Measurements from ENCODE around the gene SNX5. TPM values are rescaled to one million over a fixed set of nuclear protein-coding genes. Genes with fewer than 3 reads are reported as not detected.
A peak's percentile ranks its signal among the peaks of the same experiment; 100 is the strongest.

Gene SNX5
- total and polyA plus RNA-seq, 10 of the 15 experiments (the other 5 are each of a cell fraction or from before 2014, with no cell fraction given), result 92.9 to 316 (median 245) TPM

GRCh38 chr20:17969278-17969883 lies 787 bp upstream of the SNX5 start (continued):
- TF ChIP-seq CREB1 (IDR thresholded peaks at IDR 0.05; ENCODE audit: low read depth) (no peak), MLLT1 (IDR thresholded peaks at IDR 0.05) (peak; percentile 3; the same call in 1 of the 2 replicates), CEBPB (IDR thresholded peaks at IDR 0.05; ENCODE audit: borderline replicate concordance in 1 of 2, low read depth in 2 of 2, low read length in 2 of 2) (no peak)

GRCh38 chr20:17967521-17968365 lies 851 bp downstream of the SNX5 start:
- WGBS (ENCODE audit: insufficient coverage, insufficient replicate concordance, low lambda C conversion rate, missing lambda C conversion rate), result 1% methylated on average over 41 of the region's 41 CpGs
- in situ Hi-C loops (cut with MboI), result no loop called here
- TF ChIP-seq IRF3 (IDR thresholded peaks at IDR 0.05) (no peak), RB1 (IDR thresholded peaks at IDR 0.05; ENCODE audit: borderline replicate concordance) (no peak), ZSCAN29 (IDR thresholded peaks at IDR 0.05) (no peak), BACH1 (IDR thresholded peaks at IDR 0.05; ENCODE audit: borderline replicate concordance) (no peak), IRF4 (IDR thresholded peaks at IDR 0.05; ENCODE audit: low read depth, low read length) (no peak), KLF5 (IDR thresholded peaks at IDR 0.05; ENCODE audit: partially characterized antibody) (no peak), JUNB (IDR thresholded peaks at IDR 0.05) (no peak), ZNF592 (IDR thresholded peaks at IDR 0.05) (no peak), NRF1 (conservative IDR thresholded peaks at IDR 0.05; ENCODE audit: low read depth, low read length) (no peak), CHD1 (IDR thresholded peaks at IDR 0.05; ENCODE audit: low read depth, low read length) (0 out of 2 replicates have a peak, but pooled peaks have one; percentile 54)

More at GRCh38 chr20:17967521-17968365, 851 bp downstream of the SNX5 start:
- H4K20me1 ChIP-seq (ENCODE audit: control insufficient read depth, insufficient read depth), result 0 out of 2 replicates have a peak, but pooled peaks cover 3% of the 10 kb centered on the region
- ChIA-PET POLR2A (interaction anchor here (0.5 to 5.5 kb wide), 5 partner anchors 11 to 96 kb away, joined by 3 to 74 read pairs (median 5); no protein-coding TSS in a partner anchor), CTCF (interaction anchor here (1.1 to 7.4 kb wide), 6 partner anchors 13 to 36 kb away, joined by 3 to 88 read pairs (median 7); no protein-coding TSS in a partner anchor), SMC1A (ENCODE audit: uncharacterized antibody, unreplicated experiment) (interaction anchor here (0.7 to 5.5 kb wide), 10 partner anchors 8 to 285 kb away, joined by 3 to 41 read pairs (median 6); partner anchors contain the start of gene RRBP1), RAD21 (ENCODE audit: unreplicated experiment) (interaction anchor here (0.9 to 5.3 kb wide), 8 partner anchors 9 to 285 kb away, joined by 3 to 31 read pairs (median 8); partner anchors contain the start of gene RRBP1)
- H3K36me3 ChIP-seq (ENCODE audit: control insufficient read depth in 2 of 2, insufficient read depth in 2 of 2, low read length in 1 of 2), result peaks cover 0 to 6% of the 10 kb centered on the region in 2 experiments; a peak in 1 of 4 replicates
- peak overlapping the region; percentile 99 for H3K9ac ChIP-seq (ENCODE audit: control insufficient read depth, insufficient read depth, low read length)
- H3K4me2 ChIP-seq (ENCODE audit: control insufficient read depth, insufficient read depth), result peak overlapping the region; percentile 46
- no peak for FAIRE-seq
- intact Hi-C loops (cut with micrococcal nuclease; ENCODE audit: unreplicated experiment), result loop anchor here (2.0 kb wide), 2 partner anchors 25 to 285 kb away; partner anchors contain the start of gene RRBP1
- H3K4me3 ChIP-seq, result peak overlapping the region; percentile 86
- BruUV-seq (replicated peaks), result TSS peak; percentile 58
- peaks cover 98% of the 10 kb centered on the region for H3K79me2 ChIP-seq (ENCODE audit: control insufficient read depth, insufficient read depth, low read length)
- H3K27ac ChIP-seq (ENCODE audit: control insufficient read depth, insufficient read depth), result peak overlapping the region; percentile 98
- DNase-seq (ENCODE audit: low read depth, low spot score), result no peak
- H3K4me1 ChIP-seq (ENCODE audit: control insufficient read depth, insufficient read depth, low read length), result peaks cover 5% of the 10 kb centered on the region; the same call in 1 of the 2 replicates
- H2AFZ ChIP-seq (ENCODE audit: control insufficient read depth, low read depth, low read length), result no peak overlapping the region
- H3K27me3 ChIP-seq (replicated peaks in 1 of 2; ENCODE audit: control insufficient read depth in 2 of 2, insufficient read depth in 2 of 2, low read length in 1 of 2), result no peaks in the 10 kb centered on the region
- H3K9me3 ChIP-seq (replicated peaks; ENCODE audit: control insufficient read depth, insufficient read depth, low read length), result no peaks in the 10 kb centered on the region
- peak; percentile 0; the same call in 2 of the 3 replicates for ATAC-seq
